Progenitor cell of endocrine pancreas (in vitro differentiated cells): Measurements from ENCODE around the gene BTBD17. TPM values are rescaled to one million over a fixed set of nuclear protein-coding genes. Genes with fewer than 3 reads are reported as not detected.

Experiments used
- DNase-seq: peaks from one replicate; pipeline ENCODE4 v3.0.0; 2021; ENCODE audit warnings: low spot score; ENCODE audit not compliant: unreplicated experiment
- H3K27ac Mint-ChIP-seq: 2 replicates; pipeline ENCODE4 v1.8.0; 2021; ENCODE audit warnings: mild to moderate bottlenecking, moderate library complexity, mixed read lengths
- H3K27me3 Mint-ChIP-seq: 2 replicates; pipeline ENCODE4 v1.8.0; 2021; ENCODE audit warnings: mixed read lengths
- H3K36me3 Mint-ChIP-seq: 2 replicates; pipeline ENCODE4 v1.8.0; 2022; ENCODE audit warnings: mixed read lengths; ENCODE audit not compliant: insufficient read depth
- H3K4me1 Mint-ChIP-seq: 2 replicates; pipeline ENCODE4 v1.8.0; 2021; ENCODE audit warnings: low read depth, mixed read lengths
- H3K4me3 Mint-ChIP-seq: 2 replicates; pipeline ENCODE4 v1.8.0; 2021; ENCODE audit warnings: low read depth, mild to moderate bottlenecking, moderate library complexity, mixed read lengths
- H3K9me3 Mint-ChIP-seq: 2 replicates; pipeline ENCODE4 v1.8.0; 2021; ENCODE audit warnings: low read depth, mixed read lengths
- total RNA-seq: library from RNA; stranded (reverse); gene quantifications from 2 replicates; pipeline ENCODE4 v1.2.1, GENCODE V29; 2021
- TF ChIP-seq, protein P1 (sequence below): fragments of 200-600 bp; sonication (generic); IDR thresholded peaks from one replicate; pipeline ENCODE4 v1.5.0; 2021; ENCODE audit warnings: antibody characterized with exemption, mild to moderate bottlenecking; ENCODE audit not compliant: unreplicated experiment

BTBD17 gene
- total RNA-seq, 1 donor from 2014 or later: 3.4 TPM

DNA sequence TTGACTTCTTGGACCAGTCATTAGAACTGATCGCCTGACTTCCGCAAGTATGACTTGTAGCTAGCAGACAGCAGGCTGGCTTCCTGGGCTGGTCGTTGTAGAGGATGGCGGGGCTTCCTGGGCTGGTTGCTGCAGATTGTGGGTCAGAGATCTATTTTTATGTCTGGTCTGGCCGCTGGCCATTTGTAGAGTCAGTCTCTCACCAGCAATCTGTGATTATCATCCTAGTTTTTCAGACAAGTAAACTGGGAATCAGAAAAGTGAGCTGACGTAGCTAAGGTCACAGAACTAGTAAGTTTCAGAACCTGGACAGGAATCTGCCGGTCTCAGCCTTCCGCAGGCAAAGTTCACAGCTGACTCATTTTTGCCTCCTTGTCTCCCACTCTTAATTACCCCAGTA lies 24.7 kb upstream of the BTBD17 start:
- no peak for DNase-seq
- H3K36me3 Mint-ChIP-seq: no peaks in the 10 kb centered on the region
- TF ChIP-seq, protein P1, sequence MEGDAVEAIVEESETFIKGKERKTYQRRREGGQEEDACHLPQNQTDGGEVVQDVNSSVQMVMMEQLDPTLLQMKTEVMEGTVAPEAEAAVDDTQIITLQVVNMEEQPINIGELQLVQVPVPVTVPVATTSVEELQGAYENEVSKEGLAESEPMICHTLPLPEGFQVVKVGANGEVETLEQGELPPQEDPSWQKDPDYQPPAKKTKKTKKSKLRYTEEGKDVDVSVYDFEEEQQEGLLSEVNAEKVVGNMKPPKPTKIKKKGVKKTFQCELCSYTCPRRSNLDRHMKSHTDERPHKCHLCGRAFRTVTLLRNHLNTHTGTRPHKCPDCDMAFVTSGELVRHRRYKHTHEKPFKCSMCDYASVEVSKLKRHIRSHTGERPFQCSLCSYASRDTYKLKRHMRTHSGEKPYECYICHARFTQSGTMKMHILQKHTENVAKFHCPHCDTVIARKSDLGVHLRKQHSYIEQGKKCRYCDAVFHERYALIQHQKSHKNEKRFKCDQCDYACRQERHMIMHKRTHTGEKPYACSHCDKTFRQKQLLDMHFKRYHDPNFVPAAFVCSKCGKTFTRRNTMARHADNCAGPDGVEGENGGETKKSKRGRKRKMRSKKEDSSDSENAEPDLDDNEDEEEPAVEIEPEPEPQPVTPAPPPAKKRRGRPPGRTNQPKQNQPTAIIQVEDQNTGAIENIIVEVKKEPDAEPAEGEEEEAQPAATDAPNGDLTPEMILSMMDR: no peak
- H3K27me3 Mint-ChIP-seq: peaks cover 4% of the 10 kb centered on the region
- no peaks in the 10 kb centered on the region for H3K9me3 Mint-ChIP-seq
- no peak overlapping the region for H3K27ac Mint-ChIP-seq
- peaks cover 11% of the 10 kb centered on the region for H3K4me1 Mint-ChIP-seq
- H3K4me3 Mint-ChIP-seq: no peak overlapping the region

DNA sequence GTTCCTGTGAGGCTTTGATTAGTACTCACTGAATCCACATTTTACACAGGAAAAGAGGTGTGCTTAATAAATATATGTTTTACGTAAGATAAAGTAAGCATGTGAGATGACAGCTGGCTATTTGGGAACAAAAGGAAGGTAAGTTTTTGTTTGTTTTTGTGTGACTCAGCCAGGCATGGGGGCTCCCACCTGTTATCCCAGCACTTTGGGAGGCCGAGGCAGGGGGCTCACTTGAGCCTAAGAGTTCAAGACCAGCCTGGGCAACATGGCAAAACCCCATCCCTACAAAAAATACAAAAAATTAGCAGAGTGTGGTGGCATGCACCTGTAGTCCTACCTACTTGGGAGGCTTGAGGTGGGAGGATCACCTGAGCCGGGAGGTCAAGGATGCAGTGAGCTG lies 23.5 kb upstream of the BTBD17 start:
- H3K4me3 Mint-ChIP-seq: no peak overlapping the region
- H3K9me3 Mint-ChIP-seq: no peaks in the 10 kb centered on the region
- TF ChIP-seq, protein P1: no peak
- no peak for DNase-seq
- H3K36me3 Mint-ChIP-seq: no peaks in the 10 kb centered on the region
- peaks cover 16% of the 10 kb centered on the region for H3K4me1 Mint-ChIP-seq
- H3K27ac Mint-ChIP-seq: no peak overlapping the region
- H3K27me3 Mint-ChIP-seq: peaks cover 4% of the 10 kb centered on the region

DNA sequence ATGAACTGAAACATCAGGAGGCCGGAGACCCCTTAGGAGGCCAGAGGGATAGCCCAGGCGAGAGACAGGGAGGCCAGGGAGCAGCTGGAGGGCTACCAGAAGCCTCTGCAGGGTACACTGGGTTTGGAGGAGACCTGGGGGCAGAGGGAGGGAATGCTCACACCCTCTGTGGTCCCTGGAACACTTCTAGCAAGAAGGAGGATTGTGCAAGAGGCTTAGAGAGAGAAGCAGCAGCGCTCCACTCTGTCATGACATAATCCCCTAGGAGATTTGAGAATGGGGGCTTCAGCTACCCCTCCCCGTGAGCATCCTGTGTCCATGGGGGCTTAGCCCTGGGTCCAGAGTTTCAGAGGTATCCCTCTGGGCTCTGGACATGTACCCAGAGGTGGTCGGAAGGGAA lies 21.5 kb upstream of the BTBD17 start:
- no peaks in the 10 kb centered on the region for H3K9me3 Mint-ChIP-seq
- H3K4me1 Mint-ChIP-seq: peaks cover 12% of the 10 kb centered on the region
- H3K36me3 Mint-ChIP-seq: no peaks in the 10 kb centered on the region
- no peak overlapping the region for H3K4me3 Mint-ChIP-seq
- H3K27ac Mint-ChIP-seq: peak overlapping the region; percentile 35
- DNase-seq: no peak
- TF ChIP-seq, protein P1: no peak
- no peaks in the 10 kb centered on the region for H3K27me3 Mint-ChIP-seq

DNA sequence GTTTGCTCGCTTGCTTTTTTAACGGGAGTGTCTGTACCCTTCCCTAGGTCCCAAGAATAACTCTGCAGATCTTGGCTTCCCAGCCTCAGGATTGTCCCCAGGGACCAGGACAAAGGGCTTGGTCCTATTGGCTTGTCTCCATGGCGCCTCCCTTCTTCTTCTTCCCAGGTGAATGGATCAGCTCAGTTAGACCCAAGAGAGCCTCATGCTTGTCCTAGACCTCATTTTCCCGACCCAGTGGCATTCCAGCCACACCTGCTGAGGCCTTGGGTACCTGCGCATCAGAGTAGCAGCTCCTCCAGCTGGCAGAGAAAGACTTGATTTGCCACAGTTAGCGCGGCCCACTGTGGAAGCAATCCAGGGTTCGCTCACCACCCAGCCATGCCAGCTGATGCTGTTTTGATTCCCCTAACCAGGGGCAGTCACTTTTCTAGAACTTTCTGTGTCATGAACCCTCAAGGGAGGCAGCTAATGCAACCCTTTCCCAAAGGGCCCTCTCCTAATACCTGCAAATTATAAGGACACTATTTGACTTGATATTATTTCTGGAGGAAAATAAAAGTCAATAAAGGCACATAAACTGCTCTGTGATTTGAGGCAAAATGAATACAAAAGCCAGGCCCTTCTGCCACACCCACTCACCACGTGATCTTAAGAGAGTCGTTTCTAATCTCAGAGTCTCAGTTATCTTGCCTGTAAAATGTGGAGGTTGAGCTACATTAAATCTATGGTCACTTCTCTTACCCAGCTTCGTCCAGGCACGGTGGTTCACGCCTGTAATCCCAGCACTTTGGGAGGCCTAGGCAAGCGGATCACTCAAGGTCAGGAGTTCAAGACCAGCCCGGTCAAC lies 19.5 kb upstream of the BTBD17 start:
- Mint-ChIP-seq H3K27me3 (no peaks in the 10 kb centered on the region), H3K36me3 (no peaks in the 10 kb centered on the region), H3K9me3 (no peaks in the 10 kb centered on the region), H3K27ac (peak overlapping the region; percentile 26), H3K4me3 (no peak overlapping the region), H3K4me1 (peaks cover 12% of the 10 kb centered on the region)
- TF ChIP-seq, protein P1: no peak
- no peak for DNase-seq

DNA sequence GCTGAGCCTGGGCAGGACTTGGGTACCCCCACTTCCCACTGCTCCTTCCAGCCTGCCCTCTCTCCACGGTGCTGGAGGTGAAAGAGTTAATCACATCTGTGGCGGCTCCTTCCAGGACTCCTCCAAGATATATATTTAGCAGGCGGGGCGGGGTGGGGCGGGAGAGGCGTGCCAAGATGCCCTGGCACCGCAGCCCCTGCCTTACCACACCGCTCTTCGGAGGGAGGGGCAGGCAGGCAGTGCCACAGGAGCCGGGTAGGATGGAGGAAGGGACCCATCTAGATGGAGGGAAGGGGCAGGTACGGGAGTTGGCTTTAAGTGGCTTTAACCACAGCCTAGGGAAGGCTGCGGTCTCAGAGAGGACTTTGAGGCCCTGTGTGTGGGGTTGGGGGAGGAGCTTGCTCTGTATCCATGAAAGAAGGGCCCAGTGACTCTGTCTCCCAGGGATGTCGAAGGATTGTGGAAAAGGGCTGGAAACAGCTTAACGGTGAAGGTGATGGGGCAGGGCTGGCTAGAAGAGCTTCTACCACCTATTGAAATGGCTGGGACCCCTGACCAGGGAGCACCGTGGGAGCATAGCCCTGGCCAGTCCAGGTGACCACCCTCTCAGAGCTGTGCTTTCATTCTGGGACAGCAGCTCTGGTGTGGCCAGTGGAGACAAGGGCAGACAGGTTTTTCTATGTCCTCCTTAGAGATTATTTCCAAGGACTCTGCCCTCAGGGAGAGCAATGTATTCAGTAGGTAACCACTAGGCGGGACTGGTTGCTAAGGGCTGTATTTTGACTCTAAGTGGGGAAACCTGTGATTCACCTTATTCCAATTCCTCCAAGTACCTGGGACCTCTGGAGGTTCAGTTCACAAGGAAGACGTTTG lies 18.7 kb upstream of the BTBD17 start:
- Mint-ChIP-seq H3K36me3 (no peaks in the 10 kb centered on the region), H3K27ac (peak overlapping the region; percentile 46), H3K9me3 (no peaks in the 10 kb centered on the region), H3K4me1 (peaks cover 13% of the 10 kb centered on the region), H3K4me3 (no peak overlapping the region), H3K27me3 (no peaks in the 10 kb centered on the region)
- TF ChIP-seq, protein P1: peak; percentile 11
- no peak for DNase-seq
